ENCODE data around the gene DMD.
"Not testable (repeated sequence)": the region's sequence is repeated elsewhere in the genome, so short reads cannot be mapped to it uniquely, and the experiment has no call there.

The DMD gene

DNA sequence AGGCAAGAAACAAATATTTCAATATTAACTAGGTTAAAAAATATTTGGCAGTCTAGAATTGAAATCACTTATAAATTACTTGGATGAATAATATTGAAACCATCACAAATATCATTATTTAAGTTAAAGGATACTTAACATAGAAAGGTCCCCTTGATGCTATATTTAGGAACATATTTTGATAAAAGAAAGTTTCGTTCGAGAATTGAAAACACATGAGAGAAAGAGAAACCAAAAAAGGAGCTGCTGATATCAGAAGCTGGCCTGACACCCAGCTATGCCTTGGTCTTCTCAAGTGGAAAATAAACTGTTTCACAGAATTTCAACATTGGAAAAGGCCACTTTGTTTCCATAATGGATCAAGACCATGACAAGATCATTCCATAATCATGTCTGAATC lies 762.4 kb downstream of the DMD start:
- no peak for DNase-seq

- DNase-seq = peak in 1 of 2 donors; percentile 46
These were observed 763.0 kb downstream of the DMD start for GRCh38 chrX:32448320-32448719.

GRCh38 chrX:32447640-32448039 lies 763.7 kb downstream of the DMD start:
- no peak for DNase-seq

- no peak for DNase-seq
These were observed 767.5 kb downstream of the DMD start for GRCh38 chrX:32443841-32444240.

DNA sequence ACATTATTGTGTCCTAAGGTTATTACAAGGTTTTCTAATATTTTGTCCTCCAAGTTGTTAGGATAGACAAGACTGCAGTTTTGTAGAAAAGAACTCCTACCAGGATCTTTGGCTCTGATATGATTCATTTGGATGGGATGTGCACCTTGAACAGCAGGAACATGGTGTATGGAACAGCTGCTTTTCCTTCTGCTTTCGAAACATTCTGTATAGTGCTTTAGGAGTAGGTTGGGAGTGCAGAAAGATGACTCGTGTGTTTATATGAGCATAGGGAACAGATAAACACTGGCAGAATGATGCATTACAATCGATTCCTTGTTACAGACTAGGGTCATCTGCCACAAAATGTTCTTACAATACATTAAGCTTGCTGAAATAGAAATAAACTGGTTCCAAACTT lies 790.1 kb downstream of the DMD start:
- no peak for DNase-seq

DNA sequence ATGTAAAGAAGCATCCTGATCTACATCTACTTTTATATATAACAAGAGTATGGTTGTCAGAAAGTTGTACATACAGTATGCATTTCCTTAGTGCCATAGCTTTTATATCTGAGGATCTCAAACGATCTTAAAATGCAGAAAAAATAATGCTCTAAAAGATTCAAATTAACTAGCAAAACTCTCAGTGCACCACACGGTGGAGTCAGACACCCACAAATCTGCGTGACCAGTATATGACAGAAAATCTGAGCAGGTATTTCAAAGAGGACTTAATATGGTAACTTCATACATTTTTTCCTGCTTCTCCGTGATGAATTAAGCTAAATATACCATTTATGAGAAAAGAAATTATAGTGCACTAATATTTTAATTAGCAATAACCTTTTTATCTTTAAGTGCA lies 803.0 kb downstream of the DMD start:
- peak in 1 of 2 donors; percentile 1 for DNase-seq

DNA sequence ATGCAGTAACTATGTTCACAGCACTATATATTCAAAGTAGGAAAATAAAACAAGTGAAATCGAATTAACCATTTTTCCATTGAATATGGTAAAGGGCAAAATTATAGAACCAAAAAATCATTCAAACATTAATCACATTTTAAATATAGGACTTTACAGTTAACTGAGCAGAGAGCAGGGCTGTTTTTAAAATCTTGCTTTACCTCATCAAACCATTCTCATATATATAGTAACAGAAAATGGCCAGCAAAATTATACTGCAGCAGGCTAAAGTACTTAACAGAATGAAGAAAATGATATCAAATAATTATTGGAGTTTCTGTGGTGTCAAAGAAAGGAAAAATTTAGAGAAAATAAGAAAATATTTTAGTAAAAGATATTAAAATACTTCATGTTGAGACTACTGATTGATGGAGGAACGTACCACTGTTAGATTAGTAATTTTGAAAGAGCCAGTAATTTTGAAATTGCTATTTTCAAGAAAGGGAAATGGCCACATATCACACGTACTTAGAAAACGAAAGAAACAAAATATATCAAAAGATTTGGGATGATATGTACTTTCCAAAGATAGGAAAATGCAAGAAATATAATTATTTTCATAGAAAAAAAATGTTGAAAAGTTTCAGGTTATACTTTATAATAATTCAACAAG lies 813.7 kb downstream of the DMD start:
- no peak for DNase-seq

DNA sequence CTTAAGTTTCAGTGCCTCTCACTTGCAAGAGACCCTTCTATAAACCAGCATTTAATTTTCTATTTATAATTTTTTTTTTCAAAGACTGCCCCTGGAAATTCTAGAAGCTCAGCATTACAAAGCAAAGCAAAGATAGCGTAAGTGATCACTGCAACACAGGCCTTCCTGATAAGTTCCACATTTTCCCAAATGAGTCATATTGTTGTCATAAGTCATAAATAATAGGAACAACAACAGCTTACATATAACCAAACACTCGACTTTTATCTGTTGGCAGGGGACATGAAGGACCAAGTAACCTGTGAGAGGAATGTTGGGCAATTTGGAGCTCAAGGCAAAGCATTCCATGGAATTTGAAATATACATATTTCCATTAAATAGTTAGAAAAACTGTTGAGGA lies 815.5 kb downstream of the DMD start:
- no peak for DNase-seq

DNA sequence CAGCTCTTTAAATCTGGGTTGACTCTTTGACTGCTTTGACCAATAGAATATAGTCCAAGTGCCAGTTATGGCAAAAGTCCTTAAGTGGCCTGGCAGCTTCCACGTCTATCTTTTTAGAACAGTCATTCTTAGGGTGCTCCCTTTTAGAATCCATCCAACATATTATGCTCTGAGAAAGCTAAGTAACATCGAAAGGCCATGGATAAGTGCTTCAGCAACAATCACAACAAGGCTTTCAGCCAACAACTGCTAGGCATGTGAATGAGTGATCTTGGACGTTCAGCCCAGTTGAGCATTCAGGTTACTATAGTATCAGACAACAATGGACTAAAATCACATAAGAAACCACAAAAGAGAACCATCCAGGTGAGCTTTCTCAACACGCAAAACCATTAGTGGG lies 818.7 kb downstream of the DMD start:
- DNase-seq = no peak

GRCh38 chrX:32370456-32371205 lies 840.7 kb downstream of the DMD start:
- no peak for DNase-seq

DNA sequence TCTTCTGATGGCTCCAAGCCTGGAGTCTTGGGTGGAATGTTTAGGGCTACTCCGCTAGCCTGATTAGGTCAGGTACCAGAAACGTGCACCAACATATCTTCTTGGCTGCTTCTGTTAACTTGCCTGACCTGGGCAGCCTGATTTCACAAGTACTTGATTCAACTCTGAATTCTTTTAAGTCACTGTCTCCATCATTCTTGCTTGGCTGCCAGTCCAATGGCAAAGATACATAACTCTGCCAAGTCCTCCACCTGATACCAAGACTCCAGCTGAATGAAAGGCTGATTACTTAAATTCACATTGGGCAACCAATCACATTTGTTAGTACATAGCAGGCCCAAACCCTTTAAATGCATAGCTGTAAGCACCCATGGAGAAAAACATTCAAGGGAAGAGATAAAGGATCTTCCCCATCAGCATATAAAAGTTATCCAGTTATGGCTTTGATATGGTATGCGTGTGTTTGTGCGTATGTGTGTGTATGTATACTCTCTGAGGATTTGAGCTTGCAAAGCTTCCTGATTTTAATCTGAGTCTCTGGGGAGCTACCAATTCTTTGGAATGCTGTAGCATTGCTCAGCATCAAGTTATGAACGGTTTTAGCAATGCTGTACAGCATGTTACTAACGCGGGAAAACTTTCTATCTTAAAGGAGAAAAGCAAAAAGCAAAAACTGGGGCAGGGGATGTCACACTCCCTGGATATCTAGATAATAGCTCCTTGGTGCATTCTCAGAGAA lies 917.2 kb downstream of the DMD start:
- no peak for DNase-seq

- DNase-seq = no peak
These were observed 922.0 kb downstream of the DMD start for GRCh38 chrX:32289356-32289755.

DNA sequence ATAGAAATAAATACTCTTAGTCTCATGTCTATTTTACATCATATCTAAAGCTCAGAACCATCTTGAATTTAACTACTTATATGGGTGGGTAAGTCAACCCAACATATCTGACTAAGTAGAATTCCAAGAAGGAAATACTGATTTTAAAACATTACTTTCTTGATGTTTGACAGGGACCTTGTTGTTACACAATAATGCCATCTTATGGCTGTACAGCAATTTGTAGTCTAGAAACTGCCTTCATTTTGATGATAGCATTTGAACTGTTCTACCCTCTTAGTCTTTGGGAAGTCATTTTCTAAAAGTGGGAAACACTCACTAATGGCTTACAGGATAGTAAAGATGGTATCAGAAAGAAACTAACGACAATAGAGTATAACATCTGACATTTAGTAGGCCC lies 929.5 kb downstream of the DMD start:
- DNase-seq = no peak

DNA sequence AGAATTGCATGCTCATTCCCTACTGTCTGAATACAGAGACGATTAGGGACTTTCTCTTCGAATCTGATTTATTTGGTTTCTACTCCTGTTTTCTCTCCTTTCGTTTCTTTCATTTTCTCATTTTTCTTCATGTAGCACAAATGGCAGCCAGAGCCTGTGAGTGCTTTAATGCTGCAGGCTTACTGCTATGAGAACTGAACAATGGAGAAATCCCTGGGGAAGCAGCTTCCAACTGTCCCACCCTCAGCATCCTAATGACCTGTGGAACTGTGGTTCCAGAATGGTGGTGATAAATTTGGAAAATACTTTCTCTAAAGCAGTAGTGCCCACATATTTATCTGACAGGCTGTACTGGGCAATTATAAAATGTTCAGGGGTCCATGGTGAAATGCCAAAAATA lies 930.4 kb downstream of the DMD start:
- DNase-seq = no peak

GRCh38 chrX:32280489-32280888 lies 930.9 kb downstream of the DMD start:
- no peak for DNase-seq

DNA sequence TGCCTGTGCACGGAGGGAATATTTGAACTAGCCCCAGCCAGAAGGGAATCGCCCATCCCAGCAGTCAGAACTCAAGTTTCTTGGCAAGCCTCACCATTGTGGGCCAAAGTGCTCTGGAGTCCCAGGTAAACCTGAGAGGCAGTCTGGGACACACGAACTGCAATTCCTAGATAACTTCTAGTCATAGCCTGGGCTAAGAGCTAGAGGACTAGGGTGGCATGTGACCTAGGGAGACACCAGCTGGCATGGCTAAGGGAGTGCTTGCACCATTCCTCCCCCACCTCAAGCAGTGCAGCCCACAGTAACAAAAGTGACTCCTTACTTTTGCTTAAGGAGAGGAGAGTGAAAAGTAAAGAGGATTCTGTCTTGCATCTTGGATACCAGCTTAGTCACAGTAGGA lies 935.2 kb downstream of the DMD start:
- no peak for DNase-seq

GRCh38 chrX:32269866-32270265 lies 941.5 kb downstream of the DMD start:
- no peak for DNase-seq

DNA sequence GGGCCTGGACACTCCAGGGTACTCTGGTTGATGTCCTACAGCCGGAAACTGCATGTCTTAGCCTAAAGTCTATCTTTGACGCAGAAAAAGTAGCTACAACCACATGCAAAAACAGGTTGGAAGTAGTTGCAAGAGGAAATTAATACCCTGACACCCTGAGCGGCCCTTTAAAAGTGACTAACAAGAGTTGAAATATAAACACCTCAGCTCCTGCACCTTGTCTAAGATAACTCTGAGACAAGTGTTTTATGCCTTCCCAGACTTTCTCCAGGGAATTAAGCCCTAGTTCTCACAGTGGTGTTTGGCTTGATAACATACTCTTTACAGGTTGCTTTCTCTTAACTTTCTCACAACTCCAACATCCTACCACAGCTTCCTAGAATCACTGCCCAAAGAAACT lies 943.1 kb downstream of the DMD start:
- no peak for DNase-seq

DNA sequence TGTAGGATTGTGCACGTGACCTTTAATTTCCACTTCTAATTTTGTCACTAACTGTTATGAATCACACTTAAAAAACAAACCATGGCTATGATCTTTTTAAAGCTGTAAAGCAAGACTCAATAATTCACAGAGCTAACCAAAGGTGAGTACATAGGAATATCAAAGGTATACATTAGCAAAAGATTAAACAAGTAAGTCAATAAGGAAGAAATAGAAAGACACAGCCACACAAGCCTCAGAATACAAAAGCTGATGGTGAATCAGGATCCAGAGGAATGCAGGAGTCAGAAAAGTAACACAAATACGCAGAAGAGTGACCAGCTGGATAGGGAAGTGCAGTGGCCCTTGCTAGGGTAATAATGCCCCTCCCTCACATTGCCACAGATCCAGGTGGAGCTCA lies 943.6 kb downstream of the DMD start:
- DNase-seq = no peak

DNA sequence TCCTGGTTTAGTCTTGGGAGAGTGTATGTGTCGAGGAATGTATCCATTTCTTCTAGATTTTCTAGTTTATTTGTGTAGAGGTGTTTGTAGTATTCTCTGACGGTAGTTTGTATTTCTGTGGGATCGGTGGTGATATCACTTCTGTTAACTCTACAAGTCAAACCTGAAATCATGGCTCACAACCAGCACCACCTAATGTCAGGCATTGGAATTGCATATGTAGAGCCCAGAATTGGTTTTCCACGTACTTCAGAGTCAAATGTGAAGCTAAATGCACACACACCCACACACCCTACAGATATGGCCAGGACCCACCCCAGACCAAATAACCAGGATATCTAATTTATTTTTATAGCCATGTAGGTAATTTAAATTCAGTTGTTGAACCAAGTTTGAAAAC lies 964.7 kb downstream of the DMD start:
- not testable (repeated sequence) for DNase-seq

DNA sequence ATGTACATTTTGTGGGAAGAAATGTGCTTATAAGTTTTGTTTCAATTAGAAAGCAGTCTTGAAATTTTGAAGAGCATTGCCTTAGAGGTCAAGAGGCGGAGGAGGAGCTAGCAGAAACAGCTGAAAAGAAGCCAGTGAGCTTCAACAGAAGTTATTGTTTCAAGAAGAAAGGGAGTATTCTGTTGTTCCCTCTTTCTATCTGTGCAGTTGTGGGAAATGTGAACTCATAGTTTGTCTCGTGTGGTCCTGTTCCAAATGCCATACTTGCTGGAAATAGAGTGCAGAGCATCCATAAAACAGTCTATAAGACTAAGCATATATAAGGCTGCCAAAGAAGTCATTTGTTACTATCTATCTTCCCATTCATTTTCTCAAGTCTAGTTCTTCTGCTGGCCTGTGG lies 1015.7 kb downstream of the DMD start:
- no peak for DNase-seq

- no peak for DNase-seq
These were observed 1020.0 kb downstream of the DMD start for GRCh38 chrX:32191316-32191715.

DNA sequence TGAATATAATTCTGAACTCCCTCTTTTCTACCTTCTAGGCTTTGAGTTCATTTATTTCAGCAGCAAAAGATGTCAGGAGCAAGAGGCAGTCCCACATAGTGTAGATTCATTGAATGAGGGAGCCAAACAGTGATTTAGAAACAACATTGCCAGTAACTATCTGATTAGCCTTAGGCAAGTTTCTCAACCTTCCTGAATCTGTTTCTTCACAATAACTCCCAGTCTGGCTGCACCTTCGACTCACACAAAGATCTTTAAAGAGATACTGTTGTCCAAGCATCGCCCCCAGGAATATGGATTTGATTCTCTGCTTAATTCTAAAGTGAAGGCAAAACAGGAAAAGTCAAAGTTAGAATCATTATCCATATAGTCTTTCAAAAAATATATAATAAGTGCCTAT lies 1026.2 kb downstream of the DMD start:
- DNase-seq = no peak

- DNase-seq = no peak
These were observed 1028.3 kb downstream of the DMD start for GRCh38 chrX:32183066-32183465.
